ENCODE data around the gene TP53BP2.
A peak's percentile ranks its signal among the peaks of the same experiment; 100 is the strongest.
"Not testable (repeated sequence)": the region's sequence is repeated elsewhere in the genome, so short reads cannot be mapped to it uniquely, and the experiment has no call there.

The TP53BP2 gene

DNA sequence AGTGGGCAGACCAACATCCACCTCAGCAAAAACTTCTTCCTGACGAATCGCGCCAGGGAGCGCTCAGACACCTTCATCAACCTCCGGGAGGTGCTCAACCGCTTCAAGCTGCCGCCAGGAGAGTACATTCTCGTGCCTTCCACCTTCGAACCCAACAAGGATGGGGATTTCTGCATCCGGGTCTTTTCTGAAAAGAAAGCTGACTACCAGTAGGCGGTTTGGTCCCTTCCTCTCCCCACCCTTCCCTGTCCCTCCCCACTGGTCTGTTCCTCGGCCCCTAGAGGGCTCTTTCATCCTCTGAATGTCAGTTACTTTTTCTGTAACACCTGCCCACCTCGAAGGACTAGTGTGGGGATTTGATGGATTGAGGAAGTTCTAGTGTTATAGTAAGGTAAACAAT lies 86.5 kb downstream of the TP53BP2 start:
- no peak for DNase-seq

DNA sequence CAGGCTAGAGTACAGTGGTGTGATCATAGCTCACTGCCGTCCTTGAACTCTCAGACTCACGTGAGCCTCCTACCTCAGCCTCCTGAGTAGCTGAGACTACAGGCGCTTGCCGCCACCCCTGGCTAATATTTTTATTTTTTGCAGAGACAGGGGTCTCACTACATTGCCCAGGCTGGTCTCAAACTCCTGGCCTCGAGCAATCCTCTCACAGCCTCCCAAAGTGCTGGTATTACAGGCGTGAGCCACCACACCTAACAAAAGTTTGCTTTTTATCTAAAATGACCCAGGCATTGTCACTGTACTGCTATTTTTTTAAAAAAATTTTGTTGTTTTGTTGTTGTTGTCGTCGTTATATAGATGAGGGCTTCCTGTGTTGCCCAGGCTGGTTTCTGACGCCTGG lies 87.0 kb downstream of the TP53BP2 start:
- no peak for DNase-seq

DNA sequence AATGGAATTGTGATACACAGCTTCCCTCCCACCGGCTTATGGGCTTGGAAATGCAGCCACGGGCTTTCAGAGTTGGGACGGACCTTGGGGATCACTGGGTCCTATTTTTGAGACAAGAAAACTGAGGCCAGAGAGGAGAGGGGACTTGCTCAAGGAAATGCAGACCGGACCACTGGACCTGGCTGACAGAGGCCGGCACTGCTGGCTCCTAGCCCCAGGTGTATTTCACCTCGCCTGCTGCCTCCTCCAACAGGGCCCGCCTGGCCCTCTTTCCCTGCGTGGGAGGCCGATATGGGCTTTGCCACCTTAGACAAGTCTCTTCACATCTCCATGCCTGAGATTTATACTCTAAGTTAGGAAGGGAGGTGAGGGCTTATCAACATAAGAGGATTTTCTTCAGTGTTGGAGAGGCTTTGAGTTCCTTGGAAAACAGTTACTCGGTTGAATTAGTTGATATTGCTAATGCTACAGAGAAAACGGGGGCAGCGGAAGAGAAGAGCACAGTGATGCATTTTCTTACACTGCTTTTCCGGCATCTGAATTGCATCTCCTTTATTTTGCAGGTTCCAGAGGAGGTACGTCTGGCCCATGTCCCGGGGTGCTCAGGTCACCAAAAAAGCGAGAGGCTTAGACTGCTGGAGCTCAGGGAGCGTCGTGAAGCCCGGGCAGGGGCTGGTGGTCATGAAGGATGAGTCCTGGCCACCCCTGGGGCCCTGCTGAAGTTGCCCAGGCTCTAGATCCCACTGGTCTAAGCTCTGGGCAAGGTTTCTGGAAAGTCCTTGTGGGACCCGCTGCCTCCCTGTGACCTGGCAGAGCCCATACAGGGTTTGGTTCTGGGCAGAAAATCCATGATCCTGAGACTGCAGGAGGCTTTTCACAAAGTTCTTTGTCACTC lies 88.7 kb downstream of the TP53BP2 start:
- no peak for DNase-seq

DNA sequence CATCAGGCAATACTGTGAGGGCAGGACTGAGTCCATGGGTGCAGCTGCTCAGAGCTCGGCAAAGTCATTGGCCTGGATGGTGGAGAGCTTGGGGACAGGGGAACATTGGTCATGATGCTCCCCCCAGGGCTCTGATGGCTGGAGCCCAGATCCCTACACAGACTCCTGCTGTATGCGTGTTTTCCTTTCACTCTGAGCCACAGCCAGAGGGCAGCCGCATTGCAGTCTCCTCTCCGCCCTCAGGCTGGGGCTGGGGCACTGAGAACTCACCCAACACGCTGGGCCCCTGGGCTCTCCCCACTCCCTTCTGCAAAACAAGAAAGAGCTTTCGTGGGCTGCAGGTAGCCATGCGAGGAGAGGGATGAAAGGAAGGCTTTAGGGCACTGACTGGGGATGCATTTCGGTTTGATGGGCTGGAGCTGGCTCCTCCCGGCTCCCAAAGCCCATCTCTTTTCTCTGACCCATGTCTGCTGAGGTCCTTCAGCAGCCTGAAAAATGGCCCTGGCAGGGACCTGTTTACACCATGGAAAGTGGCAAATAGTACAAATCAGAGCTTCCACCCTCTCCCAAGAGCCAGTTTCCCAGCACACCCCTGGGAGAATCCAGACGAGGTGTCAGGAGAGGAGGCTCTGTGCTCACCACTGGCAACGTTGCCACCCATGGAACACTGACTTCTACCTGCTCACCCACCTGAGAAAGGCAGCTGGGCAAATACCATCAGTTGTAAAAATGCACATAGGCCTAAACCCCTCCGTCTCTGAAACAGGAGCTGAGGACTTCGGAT lies 89.6 kb downstream of the TP53BP2 start:
- no peak for DNase-seq

DNA sequence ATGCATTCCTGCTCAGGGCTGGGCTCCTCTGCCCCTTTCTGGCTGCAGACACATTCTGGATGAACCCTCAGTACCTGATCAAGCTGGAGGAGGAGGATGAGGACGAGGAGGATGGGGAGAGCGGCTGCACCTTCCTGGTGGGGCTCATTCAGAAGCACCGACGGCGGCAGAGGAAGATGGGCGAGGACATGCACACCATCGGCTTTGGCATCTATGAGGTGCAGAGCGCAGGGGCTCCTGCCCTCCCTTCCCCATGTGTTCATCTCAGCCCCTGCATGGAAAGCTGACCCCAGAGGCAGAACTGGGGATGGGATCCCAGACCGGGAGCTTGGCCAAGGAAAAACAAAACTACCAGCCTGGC lies 90.3 kb downstream of the TP53BP2 start:
- no peak for DNase-seq

DNA sequence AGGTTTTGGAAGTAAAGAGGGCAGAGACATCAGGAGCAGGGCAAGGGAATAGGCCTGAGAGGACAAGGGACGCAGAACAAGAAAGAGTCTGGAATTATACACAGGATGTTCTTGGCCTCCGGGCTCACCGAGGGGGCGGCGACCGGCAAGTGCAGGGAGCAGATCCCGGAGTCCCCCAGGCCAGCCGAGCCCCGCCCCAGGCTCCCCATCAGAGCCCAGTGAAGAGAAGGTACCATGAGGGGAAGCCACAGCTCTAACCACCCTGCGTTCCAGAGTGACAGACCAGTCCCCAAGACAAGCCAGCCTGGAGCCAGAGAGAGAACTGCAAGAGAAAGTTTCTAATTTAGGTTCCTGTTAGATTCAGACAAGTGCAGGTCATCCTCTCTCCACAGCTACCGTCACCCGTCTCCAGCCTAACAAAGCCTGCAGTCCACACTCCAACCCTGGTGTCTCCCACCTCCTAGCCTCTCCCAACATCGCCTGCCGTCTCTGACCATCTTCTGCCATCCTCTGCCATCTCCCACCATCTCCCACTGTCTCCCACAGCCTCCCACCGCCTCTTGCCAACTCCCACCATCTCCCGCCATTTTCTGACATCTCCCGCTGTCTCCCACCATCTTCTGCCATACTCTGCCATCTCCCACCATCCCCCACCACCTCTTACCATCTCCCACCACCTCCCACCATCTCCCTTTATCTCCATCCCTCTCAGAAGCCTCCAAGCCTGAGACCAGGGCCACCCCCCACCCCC lies 90.9 kb downstream of the TP53BP2 start:
- no peak for DNase-seq

DNA sequence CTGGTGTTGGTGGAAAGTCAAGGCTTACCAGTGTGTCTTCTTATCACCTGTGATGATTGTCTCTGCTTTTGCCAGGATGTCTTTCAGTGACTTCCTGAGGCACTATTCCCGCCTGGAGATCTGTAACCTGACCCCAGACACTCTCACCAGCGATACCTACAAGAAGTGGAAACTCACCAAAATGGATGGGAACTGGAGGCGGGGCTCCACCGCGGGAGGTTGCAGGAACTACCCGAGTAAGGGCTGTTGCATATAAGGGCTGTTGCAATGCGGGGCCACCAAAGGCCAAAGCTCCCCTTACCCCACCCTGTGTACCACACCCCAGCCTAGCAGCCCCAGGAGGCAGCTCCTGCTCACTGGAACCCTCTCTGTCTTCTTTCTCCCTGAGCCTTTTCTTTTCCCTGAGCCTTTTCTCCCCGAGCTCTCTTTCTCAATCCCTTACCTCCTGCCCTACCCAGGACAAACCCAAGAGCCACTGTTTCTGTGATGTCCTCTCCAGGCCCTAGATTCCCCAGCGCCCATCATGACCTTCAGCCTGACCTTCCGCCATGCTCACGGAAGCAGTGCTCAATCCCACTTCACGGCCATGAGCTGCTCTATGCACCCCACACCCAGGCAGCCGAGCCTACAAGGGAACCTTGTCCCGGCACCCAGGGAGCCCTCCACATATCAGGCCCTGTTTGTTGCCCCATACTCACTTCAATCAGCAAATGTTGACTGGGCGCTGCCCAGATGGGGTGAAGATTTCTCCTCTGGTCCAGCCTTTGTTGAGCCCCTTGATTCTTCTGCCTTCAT lies 92.8 kb downstream of the TP53BP2 start:
- no peak for DNase-seq

DNA sequence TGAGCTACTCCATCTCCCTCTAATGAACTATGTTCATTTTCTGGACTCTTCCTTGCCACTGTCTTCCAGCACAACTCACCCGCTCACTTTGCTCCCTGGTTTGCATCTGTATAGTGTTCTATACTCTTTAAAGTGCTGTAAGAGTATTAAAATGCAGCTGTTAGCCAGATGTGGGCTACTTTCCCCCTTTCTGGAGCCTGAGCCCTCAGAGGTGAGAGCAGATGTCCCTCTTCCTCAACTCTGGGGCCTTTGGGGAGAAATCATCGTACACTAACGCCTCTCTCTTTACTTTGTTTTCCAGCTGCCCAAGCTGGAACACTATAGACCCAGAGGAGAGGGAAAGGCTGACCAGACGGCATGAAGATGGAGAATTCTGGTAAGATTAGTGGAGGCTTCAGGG lies 94.1 kb downstream of the TP53BP2 start:
- no peak for DNase-seq

DNA sequence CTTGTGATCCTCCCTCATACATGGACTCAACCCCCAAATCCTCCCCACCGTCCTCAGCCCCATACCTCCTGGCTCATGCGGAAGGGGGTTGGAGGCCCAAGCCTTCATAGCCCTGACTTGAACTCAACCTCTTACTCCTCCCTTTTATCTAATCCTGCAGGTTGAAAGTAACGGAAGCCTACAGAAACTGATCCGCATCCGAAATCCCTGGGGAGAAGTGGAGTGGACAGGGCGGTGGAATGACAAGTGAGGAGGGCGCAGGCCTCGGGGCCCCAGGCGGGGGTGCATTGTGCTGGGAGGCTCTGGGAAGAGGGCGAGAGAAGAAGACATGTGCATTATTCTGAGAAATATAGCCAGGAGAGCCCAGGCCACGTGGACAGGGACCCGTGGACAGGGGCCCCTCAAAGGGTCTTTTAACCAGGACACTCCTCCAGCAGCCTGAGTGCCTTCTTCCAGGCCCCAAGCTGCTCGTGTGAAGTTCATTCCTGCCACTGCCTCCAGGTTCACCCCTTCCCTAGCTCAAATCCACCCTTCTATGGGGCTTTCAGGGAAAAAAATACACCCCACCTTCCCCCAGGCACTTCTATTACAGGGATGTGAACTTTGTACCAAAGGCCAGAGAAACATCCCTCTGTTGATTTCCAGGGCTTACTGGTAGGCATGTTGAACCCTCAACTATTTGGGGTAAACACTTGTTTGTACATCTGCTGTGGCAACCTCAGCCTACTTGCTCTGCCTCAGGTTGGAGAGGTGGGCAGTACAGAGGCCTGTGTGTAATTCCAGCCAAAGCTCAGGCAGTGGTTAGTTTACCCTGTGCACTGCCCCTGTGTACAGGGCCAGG lies 94.8 kb downstream of the TP53BP2 start:
- DNase-seq: no peak

DNA sequence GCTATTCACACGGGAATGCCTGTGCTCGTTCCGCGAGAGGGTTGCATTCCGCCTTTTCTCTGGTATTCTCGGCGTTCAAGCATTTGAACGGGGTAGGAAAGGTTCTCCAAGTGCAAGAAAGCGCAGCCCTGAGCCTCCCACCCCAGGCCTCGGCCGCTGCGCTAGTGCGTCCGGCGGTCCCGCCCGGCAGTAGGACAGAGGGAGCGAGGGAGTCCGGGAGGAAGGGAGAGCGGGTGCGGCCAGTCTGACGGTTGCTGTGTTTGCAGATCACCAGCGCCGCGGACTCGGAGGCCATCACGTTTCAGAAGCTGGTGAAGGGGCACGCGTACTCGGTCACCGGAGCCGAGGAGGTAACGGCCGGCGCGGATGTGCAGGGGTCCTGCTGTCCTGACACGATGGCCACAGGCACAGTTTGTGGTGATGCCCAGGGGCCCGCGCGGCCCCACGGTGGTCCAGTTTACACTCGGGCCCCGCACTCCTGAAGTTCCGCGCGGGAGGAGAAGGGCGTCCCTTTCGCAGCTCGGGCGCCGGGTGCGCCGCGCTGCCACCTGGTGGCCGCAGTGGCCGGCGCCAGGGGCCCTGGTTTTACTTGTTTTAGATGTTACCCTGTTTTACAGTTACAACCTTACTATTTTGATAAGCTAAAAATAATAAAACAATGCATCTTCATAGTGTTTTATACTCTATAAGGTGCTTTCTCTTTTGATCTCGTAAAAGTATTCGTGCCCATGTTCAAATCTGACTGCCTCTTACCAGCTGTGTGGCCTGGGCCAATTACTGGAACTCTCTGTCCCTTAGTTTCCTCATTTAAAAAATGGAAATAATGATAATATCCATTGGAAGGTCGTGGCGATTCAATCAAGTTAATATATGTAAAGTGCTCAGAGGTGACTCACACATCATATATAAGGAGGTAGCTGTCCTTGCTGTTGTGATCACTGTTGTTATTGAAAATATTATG lies 96.7 kb downstream of the TP53BP2 start:
- peak; percentile 66 for DNase-seq

DNA sequence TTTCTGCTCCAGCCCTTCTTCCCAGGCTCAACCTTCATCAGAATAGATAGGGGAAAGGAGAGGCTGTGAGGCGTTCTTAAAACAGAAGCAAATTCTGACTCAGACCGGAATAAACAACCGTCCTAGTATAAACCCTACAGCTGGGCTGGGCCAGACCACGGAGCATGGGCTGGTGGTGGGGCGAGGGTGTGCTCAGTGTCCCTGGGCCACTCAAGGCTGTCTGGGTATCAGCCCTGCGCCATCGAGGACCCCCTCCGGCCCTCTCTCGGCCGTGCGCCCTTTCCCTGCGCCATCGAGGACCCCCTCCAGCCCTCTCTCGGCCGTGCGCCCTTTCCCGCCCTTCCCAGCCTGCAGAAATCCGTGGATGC lies 97.4 kb downstream of the TP53BP2 start:
- DNase-seq: no peak

DNA sequence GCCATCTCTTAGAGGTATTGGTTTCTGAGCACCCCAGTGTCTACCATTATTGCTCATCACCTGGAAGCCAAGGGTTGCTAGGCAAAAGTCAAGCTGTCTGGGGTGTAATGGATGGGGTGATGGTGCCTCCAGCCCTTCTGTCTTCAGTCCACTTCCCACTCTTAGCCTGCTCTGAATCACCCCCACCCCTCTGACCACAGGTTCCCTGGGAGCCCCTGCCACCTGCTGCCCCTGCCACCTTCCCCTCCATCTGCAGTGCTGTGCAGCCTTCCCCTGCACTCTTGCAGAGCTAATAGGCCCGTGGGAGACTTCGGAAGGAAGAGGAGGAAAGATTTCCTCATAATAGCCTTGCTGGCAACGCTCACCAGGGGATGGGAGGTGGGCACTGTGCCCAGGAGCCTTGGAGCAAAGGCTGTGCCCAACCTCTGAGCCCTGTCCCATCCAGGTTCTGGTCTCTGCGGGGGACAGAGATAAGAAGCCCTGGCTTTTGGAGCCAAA lies 97.9 kb downstream of the TP53BP2 start:
- DNase-seq: no peak

DNA sequence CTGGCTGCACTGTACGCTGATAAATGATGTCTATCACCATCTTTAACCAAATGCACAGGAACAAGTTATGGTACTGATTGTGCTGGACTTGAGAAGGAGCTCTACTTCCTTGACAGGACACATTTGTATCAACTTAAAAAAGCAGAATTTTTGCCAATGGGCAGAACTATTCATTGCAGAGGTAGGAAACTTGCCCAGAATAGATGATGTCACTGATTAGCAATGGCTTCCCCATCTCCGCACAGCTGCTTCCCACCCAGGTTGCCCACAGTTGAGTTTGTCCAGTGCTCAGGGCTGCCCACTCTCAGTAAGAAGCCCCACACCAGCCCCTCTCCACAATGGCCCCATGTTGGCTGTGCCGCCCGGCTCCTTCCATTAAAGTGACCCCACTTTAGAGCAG lies 100.0 kb downstream of the TP53BP2 start:
- no peak for DNase-seq

DNA sequence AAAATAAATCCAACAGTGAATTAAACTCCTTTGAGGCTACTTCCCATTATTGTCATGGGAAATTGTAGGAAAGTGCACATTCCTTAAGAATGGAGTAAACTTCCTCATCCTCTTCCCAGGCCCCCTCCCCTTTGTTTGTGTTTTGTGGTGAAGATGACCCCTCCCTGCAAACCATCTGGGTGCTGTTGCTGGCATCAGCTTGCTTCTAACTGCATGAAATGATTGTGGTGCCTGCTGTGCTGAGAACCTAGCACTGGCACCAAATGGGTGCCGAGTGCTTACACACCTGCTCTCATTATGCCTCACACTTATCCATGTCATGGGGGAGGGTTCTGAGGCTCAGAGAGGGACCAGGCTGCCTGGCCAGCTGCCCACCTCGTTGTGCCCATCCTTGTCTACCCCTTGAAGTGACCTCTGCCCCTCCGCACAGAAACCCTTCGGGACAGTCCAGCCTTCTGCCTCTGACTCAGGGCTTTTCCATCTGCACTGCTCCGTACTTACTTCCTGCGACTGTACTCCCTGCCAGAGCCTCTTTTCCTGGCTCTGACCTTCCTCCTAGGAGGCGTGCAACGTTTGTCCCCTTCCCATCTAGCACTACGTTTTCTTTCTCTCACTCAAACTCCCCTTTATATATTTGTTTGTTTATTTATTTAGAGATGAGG lies 102.8 kb downstream of the TP53BP2 start:
- DNase-seq: no peak

DNA sequence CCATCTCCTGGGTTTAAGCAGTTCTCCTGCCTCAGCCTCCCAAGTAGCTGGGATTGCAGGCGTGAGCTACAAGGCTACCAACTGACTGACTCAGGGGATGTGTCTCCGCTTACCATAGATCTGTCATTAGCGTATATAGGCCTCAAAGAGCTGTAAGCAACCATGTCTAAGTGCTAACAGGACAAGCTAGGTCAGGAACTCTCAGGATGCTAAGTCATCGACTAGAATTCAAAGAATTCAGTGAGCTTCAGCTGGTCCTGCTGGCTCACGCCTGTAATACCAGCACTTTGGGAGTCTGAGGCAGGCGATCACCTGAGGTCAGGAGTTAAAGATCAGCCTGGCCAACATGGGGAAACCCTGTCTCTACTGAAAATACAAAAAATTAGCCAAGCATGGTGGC lies 103.9 kb downstream of the TP53BP2 start:
- no peak for DNase-seq

DNA sequence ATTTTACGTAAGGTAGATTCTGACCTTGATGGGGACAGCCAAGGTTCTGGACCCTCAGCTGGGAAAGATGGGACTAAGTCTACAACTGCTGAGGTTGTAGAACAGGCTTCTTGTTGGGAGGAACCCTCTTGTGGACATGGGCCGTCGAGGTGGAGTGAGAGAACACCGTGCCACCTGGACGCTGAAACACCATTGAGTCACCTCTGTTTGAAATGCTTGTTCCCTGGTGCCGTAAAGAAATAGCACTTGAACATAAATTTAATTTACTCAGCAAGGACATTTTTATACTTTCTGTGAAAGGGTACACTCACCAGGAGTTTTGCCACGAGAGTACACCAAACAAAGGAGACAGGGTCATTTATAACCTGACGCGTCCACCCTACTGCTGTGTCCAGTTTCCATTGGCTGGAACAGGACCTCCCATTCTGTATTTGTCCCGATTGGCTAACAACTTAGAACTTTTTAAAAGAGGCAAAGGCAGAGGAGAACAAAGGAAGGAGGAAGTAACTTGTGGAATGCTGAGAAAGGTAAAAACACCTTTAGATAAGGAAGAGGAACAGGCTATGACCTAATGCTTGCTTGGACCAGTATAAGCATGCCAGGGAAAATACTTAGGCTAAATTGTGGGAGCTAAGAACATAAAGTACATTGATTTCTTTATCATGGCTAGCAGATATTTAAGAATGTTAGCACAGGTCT lies 105.6 kb downstream of the TP53BP2 start:
- DNase-seq: not testable (repeated sequence)

DNA sequence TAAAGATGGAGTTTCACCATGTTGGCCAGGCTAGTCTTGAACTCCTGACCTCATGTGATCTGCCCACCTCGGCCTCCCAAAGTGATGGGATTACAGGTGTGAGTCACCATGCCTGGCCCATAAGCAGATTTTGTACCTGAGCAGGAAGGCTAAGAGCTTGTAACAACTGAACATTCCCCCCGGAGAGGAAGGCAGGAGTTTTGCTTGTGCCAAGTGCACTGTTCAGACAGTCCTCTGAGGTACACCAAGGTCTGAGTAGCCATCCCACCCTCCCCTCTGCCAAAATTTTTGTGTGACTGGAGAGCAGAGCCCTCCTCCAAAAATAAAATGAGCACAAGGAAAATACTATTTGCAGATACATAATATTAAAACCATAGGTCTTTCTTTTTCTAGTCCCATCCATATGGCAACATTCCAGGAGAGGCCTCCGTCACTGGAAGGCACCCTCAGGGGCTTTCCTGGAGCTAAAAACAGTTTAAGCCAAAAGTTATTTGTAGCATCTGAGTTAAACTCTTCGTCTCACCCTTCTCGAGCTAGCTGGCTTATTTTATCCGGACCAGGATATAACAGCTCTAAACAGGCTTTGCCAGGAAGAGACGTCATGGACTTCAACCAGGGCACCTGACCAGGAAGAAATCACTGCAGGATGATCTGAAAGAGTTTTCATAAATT lies 106.2 kb downstream of the TP53BP2 start:
- DNase-seq: no peak
